Transverse colon (tissue), 4 donors: ENCODE data around the gene RHNO1. TPM values are rescaled to one million over a fixed set of nuclear protein-coding genes. Genes with fewer than 3 reads are reported as not detected.

ENCODE experiments used
- DNase-seq: peaks from one replicate; pipeline ENCODE4 v3.0.0-alpha.2; 2019
- H3K27ac ChIP-seq, 4 donors: fragments of 200-600 bp; sonication (generic); 2 replicates each; pipeline ENCODE4 v1.5.1; 2016 to 2018; ENCODE audit warnings: inconsistent platforms in 4 of 4
- H3K27me3 ChIP-seq: fragments of 200-600 bp; sonication (generic); 2 replicates; pipeline ENCODE4 v1.5.1; 2017; ENCODE audit warnings: inconsistent platforms
- H3K36me3 ChIP-seq, 4 donors: fragments of 200-600 bp; sonication (generic); 2 replicates each; pipeline ENCODE4 v1.5.1; 2017 to 2019; ENCODE audit warnings: inconsistent platforms in 4 of 4
- H3K4me1 ChIP-seq, 4 donors: fragments of 200-600 bp; sonication (generic); 2 replicates each; pipeline ENCODE4 v1.5.1; 2017 to 2020; ENCODE audit warnings: inconsistent platforms in 4 of 4
- H3K4me3 ChIP-seq, 4 donors: fragments of 200-600 bp; sonication (generic); 1 replicate in 1 of 4; 2 replicates in 3 of 4; pipeline versions ENCODE4 v1.5.1 to v1.6.1; 2017 to 2019; ENCODE audit warnings: inconsistent platforms in 4 of 4
- H3K9me3 ChIP-seq, 2 donors: fragments of 200-600 bp; sonication (generic); 2 replicates each; pipeline ENCODE4 v1.5.1; 2017 to 2019; ENCODE audit warnings: inconsistent platforms in 2 of 2
- EP300 ChIP-seq: sonication (generic); formaldehyde crosslinking; IDR thresholded peaks from one replicate; pipeline ENCODE4 v1.6.1; 2017; ENCODE audit warnings: antibody characterized with exemption, low read depth
- POLR2A ChIP-seq: fragments of 450-650 bp; IDR thresholded peaks from one replicate; pipeline ENCODE4 v1.6.1; 2016; ENCODE audit warnings: antibody characterized with exemption, mild to moderate bottlenecking, moderate library complexity
- POLR2AphosphoS5 ChIP-seq, 3 donors: sonication (generic); formaldehyde crosslinking; IDR thresholded peaks; one replicate each; pipeline ENCODE4 v1.6.1; 2016; ENCODE audit warnings: antibody characterized with exemption in 3 of 3
- WGBS, 2 donors: methylation state at CpG; one replicate each; pipeline ENCODE4 v1.1.5; 2018; ENCODE audit warnings: low coverage in 1 of 2; 5-methylcytosine and 5-hydroxymethylcytosine counted together
- in situ Hi-C, 4 donors: fragments of 200-750 bp; cut with MboI; loops; one replicate each; pipeline versions ENCODE4 v1.15.0 to v1.15.1; 2017; ENCODE audit warnings: low sequenced_read_pairs in 3 of 4, low pct_ligation_motif_present in 1 of 4, low pct_unique_long_range_greater_than_20kb in 1 of 4
- intact Hi-C: fragments of 100-400 bp; cut with DNase I; formaldehyde crosslinking; loops from one replicate; pipeline ENCODE4 v1.15.1; 2023; ENCODE audit warnings: low total_unique reads
- total RNA-seq, 4 donors: library from RNA; depleted of rRNA; stranded (reverse); fragments of >200 nt; gene quantifications; one replicate each; pipeline ENCODE4 v1.1.0, GENCODE V29; 2016
- TF ChIP-seq, protein P1 (sequence below), 5 experiments: fragments of 200-600 bp in 3 of 5; fragments of 450-650 bp in 2 of 5; sonication (generic) in 3 of 5; IDR thresholded peaks; 1 replicate in 2 of 5; 2 replicates in 3 of 5; pipeline ENCODE4 v1.5.1; 2016 to 2017; ENCODE audit warnings: antibody characterized with exemption in 5 of 5, inconsistent platforms in 3 of 5, mild to moderate bottlenecking in 2 of 5, moderate library complexity in 1 of 5

Gene RHNO1
- total RNA-seq, 4 donors from 2014 or later: 5.4 to 16.8 (median 8.6) TPM

DNA sequence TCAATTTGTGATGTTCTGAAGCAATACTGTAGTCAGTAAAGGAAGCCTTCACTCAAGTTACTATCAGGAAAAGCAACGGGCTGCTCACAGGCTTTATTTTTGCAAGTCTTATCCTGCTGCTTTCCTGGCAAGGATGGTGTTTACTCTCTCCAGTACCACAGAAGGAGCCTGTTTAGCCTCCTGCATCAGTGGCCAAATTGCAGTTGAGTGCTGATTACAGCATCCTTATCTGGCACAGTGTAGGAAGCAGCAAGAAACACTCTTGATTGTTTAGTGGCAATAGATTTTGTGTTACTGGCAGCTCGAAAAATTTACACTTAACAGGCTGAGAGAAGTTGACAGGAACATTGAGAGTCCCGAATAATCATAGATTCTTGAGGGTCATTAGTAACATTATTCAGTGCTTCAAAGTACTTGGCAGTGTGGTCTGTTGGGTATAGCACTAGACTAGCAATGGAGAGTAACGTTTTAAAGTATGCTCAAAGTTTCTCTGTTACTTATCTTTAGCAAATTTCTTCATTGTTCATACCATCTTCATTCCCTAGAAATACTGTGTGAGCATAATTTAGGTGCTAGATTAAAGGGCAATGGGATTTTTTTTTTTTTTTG, 25.4 kb downstream of the RHNO1 start:
- Histone ChIP-seq H3K27me3 (no peaks in the 10 kb centered on the region), H3K27ac (peak overlapping the region in 1 of 4 donors; percentile 31), H3K9me3 (no peaks in the 10 kb centered on the region), H3K4me1 (peaks cover 0 to 3% (median 0%) of the 10 kb centered on the region in 4 donors), H3K4me3 (no peak overlapping the region), H3K36me3 (no peaks in the 10 kb centered on the region)
- in situ Hi-C loops (no loop called here), intact Hi-C loops (no loop called here)
- peak; percentile 10 for DNase-seq
- 50% methylated on average over 4 of the region's 4 CpGs; no CpG with 5 or more reads in 1 of the 2 donors for WGBS, 2 donors
- TF ChIP-seq POLR2A: no peak
- peak in 2 of 3 donors; percentile 31 to 32 for TF ChIP-seq POLR2AphosphoS5 (IDR thresholded peaks at IDR 0.05)
- TF ChIP-seq, protein P1, sequence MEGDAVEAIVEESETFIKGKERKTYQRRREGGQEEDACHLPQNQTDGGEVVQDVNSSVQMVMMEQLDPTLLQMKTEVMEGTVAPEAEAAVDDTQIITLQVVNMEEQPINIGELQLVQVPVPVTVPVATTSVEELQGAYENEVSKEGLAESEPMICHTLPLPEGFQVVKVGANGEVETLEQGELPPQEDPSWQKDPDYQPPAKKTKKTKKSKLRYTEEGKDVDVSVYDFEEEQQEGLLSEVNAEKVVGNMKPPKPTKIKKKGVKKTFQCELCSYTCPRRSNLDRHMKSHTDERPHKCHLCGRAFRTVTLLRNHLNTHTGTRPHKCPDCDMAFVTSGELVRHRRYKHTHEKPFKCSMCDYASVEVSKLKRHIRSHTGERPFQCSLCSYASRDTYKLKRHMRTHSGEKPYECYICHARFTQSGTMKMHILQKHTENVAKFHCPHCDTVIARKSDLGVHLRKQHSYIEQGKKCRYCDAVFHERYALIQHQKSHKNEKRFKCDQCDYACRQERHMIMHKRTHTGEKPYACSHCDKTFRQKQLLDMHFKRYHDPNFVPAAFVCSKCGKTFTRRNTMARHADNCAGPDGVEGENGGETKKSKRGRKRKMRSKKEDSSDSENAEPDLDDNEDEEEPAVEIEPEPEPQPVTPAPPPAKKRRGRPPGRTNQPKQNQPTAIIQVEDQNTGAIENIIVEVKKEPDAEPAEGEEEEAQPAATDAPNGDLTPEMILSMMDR (IDR thresholded peaks at IDR 0.05): no peak

DNA sequence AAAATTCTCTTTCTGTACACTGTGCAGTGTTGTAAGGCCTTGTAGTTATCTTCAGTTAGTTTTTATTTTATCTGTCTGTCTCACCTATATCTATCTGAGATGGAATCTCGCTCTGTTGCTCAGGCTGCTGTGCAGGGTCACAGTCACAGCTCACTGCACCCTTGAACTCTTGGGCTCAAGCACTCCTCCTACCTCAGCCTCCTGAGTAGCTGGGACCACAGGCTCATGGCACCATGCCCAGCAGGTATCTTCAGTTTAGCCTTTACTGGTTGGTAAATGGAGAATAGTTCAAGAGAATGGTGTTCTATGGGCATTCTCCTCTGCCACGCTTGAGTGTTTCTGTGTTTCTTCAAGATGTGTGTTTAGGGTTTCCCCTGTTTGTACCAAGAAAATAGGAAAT, 27.2 kb downstream of the RHNO1 start:
- no peak for DNase-seq
- in situ Hi-C loops (no loop called here), intact Hi-C loops (no loop called here)
- Histone ChIP-seq H3K36me3 (no peaks in the 10 kb centered on the region), H3K27me3 (no peaks in the 10 kb centered on the region), H3K4me3 (no peak overlapping the region), H3K9me3 (no peaks in the 10 kb centered on the region), H3K27ac (no peak overlapping the region), H3K4me1 (peaks cover 0 to 3% (median 0%) of the 10 kb centered on the region in 4 donors)
- 94% methylated on average over 2 of the region's 2 CpGs for WGBS, 2 donors
- no peak for TF ChIP-seq POLR2A
- no peak for TF ChIP-seq POLR2AphosphoS5 (IDR thresholded peaks at IDR 0.05)
- TF ChIP-seq, protein P1 (IDR thresholded peaks at IDR 0.05): no peak

DNA sequence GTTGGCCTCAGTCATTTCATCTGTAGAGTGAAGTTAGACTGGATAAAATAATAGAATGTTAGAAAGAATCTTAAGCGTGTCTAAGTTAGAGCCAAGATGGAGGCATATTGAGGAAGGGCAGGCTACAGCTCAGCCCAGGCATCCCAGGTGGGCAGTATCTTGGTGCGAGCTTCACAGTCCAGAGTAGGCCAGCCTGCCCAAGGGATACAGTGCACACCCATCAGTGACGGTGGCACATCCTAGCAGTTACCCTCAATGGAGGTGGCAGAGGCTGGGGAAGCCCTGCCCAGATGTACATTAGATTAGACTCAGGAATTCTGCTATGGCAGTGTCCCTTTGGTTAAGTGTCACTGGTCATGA, 35.2 kb downstream of the RHNO1 start:
- peaks cover 0 to 2% (median 0%) of the 10 kb centered on the region in 4 donors for H3K36me3 ChIP-seq
- intact Hi-C loops: no loop called here

DNA sequence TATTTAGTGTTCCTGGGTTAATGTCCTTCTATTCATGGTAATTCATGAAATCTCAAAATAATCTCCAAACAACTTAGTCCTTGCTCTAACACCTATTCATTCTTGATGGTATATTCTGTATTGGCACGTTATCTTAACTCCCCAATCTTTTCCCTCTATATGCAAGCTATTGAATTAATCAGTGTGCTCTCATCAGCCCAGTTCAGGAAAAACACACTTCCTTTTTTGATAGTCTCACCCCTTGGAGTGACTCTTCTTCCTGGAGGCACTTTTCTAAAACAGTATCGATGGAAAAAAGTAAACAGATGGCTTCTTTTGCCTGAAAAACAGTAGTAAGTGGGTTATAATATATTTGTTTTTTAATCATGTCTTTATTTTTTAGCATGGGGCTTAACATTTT, 42.2 kb downstream of the RHNO1 start:
- no peaks in the 10 kb centered on the region for H3K4me1 ChIP-seq
- H3K27ac ChIP-seq: no peak overlapping the region
- no peaks in the 10 kb centered on the region for H3K27me3 ChIP-seq
- no peaks in the 10 kb centered on the region for H3K9me3 ChIP-seq
- no peak overlapping the region for H3K4me3 ChIP-seq
- H3K36me3 ChIP-seq: peaks cover 0 to 13% (median 2%) of the 10 kb centered on the region in 4 donors
- intact Hi-C loops (no loop called here), in situ Hi-C loops (no loop called here)
- TF ChIP-seq, protein P1 (IDR thresholded peaks at IDR 0.05): no peak
- TF ChIP-seq EP300 (no peak), POLR2AphosphoS5 (IDR thresholded peaks at IDR 0.05) (no peak), POLR2A (no peak)
- DNase-seq: no peak
- 83 to 85% methylated on average over 2 of the region's 2 CpGs for whole genome bisulfite sequencing, 2 donors

More for the DNA sequence above, 35.2 kb downstream of the RHNO1 start:
- H3K9me3 ChIP-seq: no peaks in the 10 kb centered on the region
- no peak for DNase-seq
- no peaks in the 10 kb centered on the region for H3K27me3 ChIP-seq
- no peaks in the 10 kb centered on the region for H3K4me1 ChIP-seq
- WGBS, 2 donors: 93% methylated on average over 3 of the region's 3 CpGs; no CpG with 5 or more reads in 1 of the 2 donors
- H3K27ac ChIP-seq: no peak overlapping the region
- no peak for TF ChIP-seq POLR2AphosphoS5 (IDR thresholded peaks at IDR 0.05)
- no peak for TF ChIP-seq POLR2A
- TF ChIP-seq, protein P1 (IDR thresholded peaks at IDR 0.05): no peak
- TF ChIP-seq EP300: no peak
- H3K4me3 ChIP-seq: no peak overlapping the region
- in situ Hi-C loops: no loop called here
